Stimulated activated CD8-positive, alpha-beta memory T cell treated with anti-CD3 and anti-CD28 coated beads, Interleukin-15, amount 100 ng/mL, for 1 hour (primary cell): ENCODE measurements around the gene AKAP6.

Source experiments
- DNase-seq: peaks from one replicate; pipeline ENCODE4 v3.0.0-alpha.2; 2020; ENCODE audit warnings: low read depth

Gene AKAP6

DNA sequence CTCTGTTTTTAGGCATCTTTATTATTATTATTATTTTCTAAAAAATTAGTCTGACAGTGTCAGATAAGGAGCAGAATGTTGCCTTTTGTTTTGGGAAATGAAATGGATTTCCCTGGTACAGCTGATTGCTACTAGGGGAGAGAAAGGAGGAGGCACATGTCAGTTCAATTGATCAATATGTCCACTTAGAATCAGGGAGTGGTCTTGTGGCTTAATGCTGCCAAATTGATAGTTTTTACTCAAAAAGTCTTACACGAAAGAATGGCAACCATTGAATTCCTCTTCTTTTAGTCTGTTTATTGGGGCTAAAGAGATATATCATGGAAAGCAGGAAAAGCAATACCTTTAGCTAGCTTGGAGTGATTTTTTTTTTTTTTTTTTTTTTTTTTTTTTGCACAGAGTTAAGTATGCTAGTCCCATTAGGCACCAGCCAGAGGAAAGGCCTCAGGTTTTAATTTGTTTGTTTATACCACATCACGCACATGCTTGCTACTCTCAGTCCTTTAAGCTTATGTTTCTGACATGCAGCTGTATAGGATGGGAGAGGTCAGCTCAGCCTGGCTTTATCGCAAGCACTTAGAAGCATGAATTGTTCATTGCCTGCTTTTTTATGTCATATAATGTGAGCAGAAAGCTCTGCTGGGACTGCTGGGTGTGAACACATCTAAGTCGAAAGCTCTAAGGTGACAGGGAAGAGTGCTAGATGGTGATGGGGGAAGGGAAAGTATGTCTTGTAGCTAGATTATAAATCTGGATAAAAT is 1.4 kb downstream of the AKAP6 start:
- no peak for DNase-seq

DNA sequence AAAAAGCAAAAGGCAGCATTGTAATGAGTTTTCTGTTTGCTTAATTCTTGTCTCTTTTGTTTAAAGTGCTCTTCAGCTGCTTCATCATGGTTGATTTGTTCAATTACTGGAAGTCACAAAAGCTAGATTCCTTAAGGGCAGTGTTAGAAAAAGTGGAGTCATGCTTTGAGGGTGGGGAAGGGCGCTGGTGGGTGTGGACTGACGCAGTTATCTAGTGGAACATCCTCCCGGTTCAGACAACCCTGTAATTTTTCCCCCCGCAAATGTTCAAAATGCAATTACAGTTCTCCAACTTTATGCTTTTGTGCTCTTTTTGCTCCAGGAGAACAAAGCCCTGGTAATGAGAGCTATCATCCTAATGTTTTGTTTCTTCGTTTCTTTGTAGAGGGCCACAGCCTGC is 2.1 kb downstream of the AKAP6 start:
- no peak for DNase-seq

DNA sequence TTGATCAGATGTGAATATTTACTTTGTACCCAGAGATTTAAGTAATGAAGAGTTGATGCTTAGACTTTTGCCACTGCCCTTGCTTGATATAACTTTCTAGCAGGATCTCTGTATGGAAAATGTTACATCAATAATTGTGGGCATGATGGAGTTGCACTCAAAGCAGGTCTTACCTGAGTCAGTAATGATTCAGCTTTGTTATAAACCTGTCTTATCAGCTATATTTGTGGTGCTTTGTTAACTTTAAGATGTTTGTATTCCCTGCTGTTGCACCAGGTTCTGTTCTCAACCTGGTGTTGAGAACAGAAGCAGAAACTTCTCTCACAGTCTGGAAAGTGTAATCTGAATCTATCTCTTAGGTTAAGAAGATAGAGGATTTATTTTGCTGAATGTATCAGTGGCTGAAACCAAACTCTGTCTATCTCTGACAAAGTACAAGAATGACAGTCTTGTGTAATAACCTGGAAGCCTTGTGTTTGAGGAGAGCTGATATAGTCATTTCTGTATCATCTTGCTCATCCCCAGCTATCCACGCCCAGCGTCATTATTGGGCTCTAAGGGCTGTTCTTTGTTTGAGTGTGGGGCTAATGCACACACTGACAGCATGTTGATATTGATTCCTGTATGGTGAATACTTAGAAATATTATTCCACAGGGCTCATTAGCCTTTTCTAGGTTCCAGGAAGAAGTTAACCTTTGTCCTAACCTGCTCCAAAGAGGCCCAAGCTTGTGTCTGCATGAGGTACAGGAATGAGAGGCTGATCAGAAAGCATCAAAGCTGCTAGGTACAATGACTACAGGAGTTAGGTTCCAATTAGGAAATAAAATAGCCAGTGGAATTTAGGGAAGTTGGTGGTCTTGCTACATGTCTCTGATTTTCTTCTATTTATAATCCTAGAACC is 3.6 kb downstream of the AKAP6 start:
- DNase-seq, result no peak

DNA sequence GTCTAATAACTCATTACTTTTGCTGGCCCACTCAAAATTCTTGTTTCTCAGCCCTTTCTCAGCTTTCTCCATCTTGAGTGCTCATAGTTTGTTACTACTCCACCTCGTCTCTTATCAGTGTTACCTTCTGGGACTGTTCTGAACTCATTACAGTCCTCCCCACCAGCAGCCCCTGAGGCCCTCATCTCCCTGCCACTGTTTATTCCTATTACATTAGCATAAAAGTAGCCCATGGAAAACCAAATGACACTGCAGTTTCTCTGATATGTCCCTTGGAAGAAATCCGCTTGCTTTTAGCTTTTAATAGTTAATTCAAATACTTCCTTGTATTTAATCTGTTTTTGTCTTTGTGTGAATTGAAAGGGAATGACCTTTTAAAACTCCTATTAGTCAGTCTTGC is 7.6 kb downstream of the AKAP6 start:
- no peak for DNase-seq

DNA sequence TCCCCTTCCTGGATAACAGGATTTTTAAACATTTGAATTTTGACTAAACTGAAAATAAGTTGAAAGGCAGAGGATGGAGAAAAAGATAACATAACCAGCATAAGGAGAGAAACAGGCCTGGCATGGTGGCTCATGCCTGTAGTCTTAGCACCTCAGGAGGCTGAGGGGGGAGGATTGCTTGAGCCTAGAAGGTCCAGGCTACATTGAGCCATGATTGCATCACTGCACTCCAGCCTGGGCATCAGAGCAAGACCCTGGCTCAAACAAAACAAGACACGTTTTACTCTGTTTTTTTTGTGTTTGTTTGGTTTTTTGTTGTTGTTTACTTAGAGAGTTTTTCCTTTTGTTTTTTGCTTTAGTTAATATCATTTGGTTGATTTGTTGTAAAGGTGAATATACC is 8.7 kb downstream of the AKAP6 start:
- DNase-seq, result no peak

DNA sequence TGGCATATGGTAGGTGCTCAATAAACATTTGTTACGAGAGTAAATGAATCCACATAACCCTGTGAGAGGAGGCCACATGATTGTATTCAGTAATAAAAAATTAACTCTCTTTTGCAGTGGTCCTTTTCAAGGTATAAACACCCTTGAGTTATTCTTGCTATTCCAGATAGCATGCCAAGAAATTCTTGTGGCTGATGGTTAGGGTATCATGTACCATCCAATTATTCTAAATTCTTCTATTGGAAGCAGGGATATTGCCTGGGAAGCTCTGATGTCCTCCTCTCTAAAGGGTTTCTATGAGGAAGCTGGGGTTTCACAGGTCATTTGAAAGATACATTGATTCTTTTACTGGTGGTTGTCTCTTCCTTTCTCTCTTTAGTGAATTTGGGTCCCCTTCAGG is 10.1 kb downstream of the AKAP6 start:
- no peak for DNase-seq

DNA sequence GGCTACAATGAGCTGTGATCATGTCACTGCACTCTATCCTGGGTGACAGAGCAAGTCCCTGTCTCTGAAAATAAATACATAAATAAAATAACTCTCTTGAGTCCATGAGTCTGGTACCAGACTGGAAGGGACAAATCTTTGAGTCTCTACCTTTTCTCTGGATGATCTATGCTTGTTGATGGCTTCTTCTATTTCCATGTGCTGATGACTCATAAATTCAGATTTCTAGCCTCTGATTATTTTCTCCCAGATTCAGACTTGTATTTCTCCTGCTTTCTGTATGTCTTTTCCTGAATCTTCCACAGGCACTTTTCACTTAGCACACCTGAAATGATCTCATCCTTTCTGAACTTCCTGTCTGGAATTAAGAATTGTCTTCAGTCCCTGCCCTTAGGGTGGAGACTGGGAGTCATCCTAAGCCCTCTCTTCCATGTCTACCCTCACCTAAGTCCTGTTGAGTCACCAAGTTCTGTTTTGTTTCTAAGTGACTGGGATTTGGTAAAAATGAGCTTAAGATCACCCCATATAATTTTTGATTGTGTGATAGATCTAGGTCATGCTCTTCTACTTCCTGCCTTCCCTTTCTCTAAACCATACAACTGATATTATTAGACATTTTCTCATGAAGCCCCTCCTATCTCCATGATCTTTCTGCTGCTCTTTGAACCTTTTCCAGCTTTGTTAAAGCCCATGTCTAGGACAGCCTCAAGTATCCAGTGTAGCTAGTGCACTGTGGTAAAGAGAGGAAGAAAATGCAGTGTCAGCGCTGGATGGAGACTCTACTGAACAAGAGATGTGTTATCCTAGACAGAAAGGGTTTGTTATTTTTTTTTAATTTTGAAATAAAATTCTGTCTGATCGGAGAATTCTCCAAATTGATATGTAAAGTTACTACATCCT is 13.1 kb downstream of the AKAP6 start:
- no peak for DNase-seq

DNA sequence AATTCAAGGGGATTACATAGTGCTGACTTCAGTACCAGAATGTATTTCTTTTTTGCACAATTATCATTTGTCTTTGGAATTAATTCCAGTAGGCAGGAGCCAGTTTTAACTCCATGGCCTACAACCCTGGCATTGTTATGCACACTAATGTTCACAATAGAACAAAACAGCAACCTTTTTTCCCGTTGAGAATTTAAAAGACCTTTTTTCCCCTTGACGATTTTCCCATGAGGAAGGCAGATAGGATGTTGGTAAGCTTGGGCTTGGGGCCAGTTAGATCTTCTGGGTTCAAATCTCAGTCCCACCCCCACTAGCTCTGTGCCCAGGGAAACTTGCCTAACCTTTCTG is 13.7 kb downstream of the AKAP6 start:
- no peak for DNase-seq

DNA sequence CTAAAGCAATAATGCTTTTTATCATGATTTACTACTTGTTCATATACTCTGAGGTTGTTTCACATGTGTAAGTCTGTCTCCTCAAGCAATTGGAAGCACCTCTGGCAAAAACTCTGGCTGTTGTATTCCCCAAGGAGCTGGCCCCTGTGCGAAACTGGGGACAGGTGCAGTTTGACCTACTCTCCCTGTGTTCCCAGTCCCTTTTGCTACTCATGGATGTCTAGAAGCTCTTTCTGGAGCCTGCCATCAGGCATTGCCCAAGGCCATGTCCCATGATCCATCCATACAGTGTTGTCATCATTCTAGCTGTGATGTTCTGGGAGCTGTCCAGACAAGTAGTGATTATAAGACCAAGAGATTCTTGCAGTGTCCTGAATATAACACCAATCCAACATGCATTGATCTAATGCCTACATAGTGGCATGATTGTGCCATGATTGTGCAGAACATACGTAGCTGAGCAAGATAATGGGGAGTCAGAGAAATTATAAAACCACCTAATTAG is 14.9 kb downstream of the AKAP6 start:
- no peak for DNase-seq

DNA sequence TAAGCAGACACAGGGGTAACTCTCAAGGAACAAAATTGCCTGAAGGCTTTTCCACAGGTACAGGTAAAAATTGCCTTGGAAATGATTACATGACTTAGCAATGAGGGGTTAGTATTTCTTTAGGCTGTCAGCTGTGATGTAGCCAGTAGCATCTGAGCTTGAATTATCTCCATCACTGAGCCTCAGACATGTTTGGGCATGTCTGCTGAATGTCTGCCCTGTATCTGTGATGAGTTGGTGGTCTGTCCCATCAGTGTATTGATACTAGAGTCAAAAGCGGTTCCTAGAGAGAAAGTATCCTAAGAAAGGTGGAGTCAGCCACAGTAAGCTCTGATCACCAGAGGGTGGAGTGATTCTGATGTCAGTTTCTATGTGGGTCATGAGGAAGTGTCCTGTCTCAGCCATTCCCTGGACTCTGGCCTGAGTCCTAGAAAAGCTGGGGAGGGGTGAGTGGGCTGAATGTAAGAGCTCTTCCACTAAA is 16.3 kb downstream of the AKAP6 start:
- no peak for DNase-seq

DNA sequence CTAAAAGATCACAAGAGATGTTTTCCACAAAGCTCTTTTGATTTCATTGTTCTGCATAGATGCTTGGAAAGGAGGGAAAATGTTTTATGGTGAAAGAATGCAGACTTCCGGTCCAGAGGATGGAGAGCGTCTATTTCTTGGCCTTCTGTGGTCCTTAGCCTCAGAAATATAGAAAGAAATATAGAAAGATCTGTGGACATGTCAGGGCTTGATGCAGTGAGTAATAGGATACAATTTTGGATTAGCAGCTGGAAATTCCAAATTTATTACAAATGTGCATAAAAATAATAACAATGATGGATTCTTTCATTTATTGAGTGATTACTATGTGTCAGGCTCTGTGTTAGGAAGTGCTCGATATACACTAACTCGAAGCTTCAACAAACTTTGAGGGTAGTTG is 20.2 kb downstream of the AKAP6 start:
- no peak for DNase-seq

DNA sequence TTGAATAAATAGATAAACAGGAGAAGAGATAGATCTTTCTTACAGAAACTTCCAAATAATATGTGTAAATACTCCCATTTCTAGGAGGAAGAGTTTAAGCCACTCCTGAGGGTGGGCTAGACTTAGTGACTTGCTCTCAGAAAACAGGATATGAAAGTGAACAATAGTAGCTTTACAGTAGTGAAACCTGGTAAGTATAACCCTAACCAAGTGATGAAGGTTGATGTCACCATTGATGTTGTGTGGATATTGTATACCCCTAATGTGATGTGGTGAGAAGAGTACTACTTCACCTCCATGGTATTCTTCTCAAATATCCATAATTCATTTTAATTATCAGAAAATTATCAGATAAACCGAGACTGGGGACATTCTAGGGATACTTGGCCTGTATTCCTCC is 20.9 kb downstream of the AKAP6 start:
- no peak for DNase-seq

DNA sequence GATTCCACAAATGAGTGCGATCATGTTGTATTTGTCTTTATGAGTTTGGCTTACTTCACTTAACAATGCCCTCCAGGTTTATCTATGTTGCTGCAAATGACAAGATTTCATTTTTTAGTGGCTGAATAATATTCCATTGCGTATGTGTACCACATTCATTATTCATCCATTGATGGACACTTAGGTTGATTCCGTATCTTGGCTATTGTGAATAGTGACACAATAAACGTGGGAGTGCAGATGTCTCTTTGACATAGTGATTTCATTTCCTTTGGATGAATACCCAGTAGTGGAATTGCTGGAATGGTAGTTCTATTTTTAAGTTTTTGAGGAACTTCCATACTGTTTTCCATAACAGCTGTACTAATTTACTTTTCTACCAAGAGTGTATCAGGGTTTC is 23.5 kb downstream of the AKAP6 start:
- no peak for DNase-seq

DNA sequence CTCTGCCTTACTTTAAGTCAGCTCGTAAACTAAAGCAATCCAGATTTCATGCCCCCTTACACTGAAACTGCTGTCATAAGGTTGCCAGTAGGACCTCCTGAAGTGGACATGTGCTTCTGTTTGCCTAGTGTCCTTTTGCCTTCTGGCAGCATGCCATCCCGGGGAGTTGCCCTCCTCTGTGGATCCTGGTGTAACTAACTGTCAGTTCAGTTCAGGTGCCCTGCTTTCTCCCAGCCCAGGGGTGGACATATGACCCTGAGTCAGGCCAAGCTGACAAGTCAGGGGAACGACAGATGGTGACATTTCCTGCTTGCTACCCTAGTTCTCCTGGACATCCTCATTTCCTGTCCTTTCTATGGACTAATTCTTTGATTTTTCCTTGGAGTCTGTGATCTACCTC is 25.6 kb downstream of the AKAP6 start:
- no peak for DNase-seq

DNA sequence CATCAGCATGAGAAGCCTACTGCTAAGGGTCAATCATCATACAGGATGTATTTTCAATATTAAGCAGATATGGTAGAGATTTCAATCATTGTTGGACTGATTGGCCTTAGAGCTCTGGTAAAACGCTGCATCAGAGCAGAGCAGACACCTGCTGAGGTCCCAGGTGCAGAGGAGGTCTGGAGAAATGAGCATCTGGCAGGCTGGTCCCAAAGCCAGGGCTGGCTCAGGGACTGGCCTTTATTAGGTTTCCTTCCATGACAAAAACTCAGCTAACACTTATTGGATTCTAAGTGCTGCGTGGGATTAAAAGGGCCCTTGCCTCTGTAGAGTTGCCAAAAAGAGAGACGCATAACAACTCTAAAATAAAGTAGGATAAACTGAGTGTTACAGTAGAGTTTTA is 29.7 kb downstream of the AKAP6 start:
- DNase-seq, result no peak

DNA sequence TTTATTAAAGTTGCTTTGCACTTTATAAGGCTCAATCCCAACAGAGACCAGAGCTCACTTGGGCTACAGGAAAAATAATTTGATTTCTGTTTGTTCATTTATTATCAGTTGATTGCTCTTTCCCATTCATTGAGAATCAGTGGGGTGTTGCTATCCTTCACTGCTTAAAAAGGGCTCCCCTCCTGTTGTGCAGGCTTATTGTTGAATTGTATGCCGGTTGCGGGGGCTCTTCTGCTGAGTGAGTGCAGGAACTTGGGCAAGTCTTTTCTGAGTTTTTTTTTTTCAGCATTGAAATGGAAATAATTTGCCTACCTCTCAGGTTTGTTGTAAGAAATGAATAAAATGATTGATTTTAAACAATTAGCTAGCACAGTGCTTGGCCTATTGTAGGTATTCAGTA is 32.6 kb downstream of the AKAP6 start:
- no peak for DNase-seq

DNA sequence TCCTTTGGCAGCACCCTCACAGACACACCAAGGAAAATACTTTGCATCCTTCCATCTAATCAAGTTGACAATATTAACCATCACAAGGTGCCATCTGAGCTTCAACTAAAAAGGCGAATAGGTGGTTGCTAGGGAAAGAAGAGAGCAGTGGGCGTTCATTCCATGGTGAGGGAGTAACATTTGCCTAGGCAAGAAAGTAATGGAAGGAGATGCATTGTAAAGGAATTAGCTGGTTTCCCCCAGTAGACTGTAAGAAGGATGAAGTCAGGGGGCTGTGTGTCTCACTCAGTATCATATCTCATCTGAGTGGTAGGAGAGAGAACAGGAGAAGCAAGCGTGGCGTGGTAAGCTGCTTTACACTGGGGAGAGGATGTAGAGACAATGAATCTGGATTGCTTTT is 34.7 kb downstream of the AKAP6 start:
- DNase-seq, result no peak

DNA sequence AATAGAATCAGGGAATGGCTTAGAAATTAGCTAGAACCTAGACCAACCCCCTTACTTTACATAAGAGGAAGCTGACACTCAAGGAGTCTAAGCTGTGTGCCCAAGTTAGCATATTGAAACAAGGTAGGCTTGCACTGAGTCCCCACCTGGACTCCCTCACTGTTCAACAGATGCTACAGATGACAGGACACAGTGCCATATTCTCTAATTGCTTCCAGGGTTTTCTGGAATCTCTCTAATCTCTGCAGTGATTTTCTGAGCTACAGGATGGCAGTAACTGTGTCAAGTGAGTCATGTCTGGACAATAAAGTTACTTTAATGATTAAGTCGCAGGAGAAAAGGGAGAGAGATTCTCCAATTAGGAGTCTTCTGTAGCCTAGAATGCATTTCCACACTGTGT is 35.8 kb downstream of the AKAP6 start:
- DNase-seq, result no peak

DNA sequence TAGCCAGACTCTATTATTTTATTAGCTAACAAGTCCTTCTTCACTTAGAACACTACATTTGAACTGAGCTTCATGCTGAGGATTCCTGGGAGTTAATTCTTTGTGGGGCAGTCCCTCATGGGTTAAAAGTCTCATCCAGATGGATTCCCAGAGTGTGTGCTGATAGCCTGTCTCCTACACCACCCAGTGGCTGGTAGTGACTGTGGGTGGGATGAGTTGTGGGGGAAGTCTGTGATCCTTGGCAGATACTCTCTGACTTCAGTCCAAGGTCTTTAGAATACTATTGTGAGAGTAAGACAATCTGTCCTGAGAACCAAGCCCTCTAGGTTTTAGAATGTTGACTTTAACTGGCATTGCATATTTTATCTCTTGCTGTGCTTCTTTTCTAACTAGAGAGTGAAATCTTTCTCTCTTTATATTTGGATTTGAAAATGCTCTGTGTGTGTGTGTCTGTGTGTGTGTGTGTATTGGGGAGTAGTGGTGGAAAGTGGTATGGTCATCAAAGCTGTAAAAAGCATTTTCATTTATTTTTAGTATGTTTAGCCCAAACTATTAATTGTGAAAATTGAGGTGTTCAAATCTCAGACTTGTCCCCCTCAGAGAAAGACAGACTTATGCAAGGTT is 37.3 kb downstream of the AKAP6 start:
- no peak for DNase-seq

DNA sequence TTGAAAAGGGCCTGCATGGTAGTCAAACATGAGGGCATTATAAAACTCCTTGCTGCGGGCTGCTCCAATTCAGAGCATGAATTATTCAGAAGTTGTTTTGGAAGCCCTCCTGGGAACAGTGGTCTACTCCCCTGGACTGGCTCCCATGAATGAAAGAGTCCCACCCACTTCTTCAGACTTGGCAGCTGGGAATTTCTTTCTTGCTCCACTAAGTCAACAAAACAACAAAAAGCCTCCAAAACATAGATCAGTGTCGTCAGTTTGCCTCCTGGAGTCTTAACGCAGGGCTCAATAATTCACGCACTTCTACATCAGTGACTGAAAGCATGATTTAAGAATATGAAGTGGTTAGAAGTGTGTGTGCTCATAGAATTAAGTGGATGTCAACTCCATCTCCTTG is 37.9 kb downstream of the AKAP6 start:
- no peak for DNase-seq

DNA sequence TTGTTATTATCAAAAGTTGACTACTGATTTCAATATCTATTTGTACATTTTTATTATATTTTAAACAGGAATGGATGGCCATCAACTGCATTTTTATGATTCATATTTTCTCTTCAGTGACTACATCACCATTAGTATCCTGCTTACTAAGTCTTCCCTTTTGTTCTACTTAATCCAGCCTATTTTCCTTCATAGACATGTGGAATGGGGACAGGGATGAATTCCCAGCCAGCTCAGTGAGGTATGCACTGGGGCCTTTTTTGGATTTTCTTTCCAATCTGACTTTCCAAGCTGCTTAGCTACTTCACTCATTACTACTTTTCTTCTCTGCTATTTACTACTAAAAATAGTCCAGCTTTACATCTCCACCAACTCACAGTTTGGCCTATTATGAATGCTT is 38.4 kb downstream of the AKAP6 start:
- no peak for DNase-seq

DNA sequence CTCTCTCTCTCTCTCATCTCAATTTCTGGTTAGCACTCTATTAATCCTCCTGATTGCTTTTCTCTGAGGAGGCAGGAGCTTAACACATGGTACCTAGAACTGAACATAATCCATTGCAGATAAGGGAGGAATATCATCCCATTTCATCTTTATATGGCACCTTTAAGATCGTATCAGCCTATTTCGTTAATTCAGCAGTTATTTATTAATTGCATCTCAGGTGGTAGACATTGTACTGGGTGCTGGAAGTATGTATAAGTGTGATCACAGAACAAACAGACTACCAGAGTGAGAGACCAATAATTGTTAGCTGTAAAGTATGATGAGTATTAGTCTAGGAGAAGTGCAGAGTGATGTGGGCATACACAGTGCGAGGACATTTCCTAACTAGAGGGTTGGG is 39.0 kb downstream of the AKAP6 start:
- no peak for DNase-seq
